Measurements from ENCODE around the gene SIRPB2.

The SIRPB2 gene

DNA sequence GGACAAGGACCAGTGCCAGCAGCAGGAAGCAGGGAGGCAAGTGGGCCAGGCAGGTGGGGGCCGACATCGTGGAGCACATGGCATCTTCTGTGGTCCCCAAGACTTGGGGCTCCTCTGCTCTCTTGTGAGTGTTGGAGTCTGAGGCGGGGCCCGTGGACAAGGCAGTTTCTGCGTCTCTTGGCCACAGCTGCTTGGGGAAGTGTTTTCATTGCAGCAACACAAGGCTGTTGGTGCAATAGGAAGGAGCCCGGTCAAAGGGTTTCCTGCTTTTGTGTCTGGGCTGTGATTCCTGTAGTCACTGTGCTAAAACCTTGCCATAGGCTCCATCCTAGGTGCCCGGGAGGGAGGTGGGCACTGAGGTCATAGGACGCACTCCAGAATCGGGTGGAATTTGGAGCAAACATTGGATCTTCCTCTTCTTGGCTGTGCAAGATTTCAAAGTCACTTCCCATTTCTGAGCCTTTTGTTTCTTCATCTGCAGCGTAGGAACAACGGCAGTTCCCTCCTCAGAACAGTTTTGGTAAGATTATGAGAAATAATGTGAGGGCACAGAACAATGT, at the start of gene SIRPB2:
SIRPB2 (minus strand) TSS at position 140 of the 560 bp plus-strand sequence; CDS start at position 79, 61 bp downstream.
- DNase-seq: no peak

- DNase-seq: no peak
Observed at GRCh38 chr20:1539816-1540419, 48.7 kb upstream of the SIRPB2 start.

DNA sequence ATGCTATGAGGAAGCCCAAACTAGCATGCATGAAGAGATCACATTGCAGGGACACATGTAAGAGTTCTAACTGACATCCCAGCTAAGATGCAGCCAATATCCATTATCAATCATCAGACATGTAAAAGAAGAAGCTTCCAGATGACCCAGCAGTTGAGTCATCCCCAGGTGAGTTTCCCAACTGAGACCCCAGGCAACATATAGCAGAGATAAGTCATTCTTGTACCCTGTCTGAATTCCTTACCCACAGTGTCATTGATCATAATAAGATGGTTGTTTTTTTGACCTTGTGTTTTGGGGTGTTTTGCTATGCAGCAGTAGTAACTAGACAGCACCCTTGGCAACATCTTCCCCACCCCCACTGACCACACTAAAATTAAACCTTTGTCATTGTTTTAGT, 47.4 kb upstream of the SIRPB2 start:
- DNase-seq: no peak

GRCh38 chr20:1537731-1538058, 46.5 kb upstream of the SIRPB2 start:
- DNase-seq: no peak

DNA sequence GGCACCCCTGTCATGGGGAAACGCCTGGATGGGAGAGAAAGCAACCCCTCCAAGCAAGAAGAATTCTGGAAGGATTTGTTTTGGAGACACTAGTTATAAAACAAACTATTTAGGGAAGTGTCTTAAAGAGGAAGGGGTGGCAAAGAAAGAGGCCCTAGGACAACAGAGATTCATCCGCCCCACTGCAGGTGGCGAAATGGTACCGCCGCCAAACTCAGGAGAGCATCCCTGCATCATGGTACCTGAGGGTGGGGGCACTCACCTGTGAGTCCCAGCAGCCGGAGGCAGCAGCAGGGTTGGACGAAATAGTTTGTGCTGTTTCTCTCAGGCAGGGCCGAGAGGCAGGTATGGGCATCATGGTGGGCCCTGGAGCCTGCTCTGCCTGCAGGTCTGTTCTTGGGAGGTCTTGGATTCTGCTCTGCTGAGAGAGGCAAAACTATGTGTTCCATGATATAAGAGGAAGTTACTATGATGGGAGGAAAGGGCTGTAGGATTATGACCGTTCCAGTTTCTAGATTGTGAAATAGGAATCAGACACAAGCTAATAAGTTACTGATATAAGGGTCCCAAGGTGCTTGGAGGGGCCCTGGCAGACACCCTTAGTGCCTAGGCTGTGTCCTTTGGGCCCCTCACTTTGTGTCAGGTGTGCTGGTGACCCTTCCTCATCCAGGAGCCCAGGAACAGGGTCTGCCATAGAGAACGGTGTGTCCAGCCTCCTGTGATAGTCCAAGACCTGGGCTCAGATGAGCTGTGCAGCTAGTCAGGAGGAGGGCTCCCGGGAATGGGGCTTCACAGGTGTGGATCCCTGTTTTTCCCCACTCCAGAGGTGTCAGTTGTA, 45.9 kb upstream of the SIRPB2 start:
- no peak for DNase-seq

GRCh38 chr20:1535420-1536175, 44.4 kb upstream of the SIRPB2 start:
- no peak for DNase-seq

DNA sequence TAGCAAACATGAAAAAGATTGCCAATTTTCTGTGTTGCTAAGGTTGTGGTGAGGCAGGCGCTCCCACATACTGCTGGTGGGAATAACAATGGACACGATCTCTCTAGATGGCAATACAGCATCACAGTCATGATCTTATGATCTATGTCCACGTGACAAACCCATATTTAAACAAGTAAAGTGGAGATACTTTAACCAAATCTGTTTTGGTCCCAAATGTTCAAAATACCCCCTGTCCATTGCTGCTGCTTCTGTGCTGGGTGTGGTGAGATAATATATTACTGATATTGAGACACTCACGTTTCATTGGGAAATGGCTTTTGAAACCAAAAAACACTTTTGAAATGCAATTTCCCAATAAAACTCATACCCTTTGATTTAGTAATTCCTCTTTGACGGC, 43.3 kb upstream of the SIRPB2 start:
- no peak for DNase-seq

DNA sequence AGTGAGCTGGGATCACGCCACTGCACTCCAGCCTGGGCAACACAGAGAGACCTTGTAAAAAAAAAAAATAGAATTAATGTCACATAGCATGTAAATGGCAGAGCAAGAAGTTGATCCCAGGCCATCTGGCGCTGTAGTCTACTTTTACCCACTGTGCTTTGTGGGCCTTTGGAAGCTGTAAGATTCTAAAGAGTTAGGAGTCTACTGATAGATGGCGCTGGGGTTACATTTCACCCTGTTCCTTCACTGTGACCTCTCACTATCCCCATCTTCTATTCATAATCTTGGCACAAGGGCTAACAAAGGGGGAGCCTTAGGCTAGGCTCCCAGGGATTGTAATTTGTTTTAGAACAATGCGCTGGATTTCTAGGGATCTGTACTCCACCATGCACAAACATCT, 41.8 kb upstream of the SIRPB2 start:
- DNase-seq: no peak

DNA sequence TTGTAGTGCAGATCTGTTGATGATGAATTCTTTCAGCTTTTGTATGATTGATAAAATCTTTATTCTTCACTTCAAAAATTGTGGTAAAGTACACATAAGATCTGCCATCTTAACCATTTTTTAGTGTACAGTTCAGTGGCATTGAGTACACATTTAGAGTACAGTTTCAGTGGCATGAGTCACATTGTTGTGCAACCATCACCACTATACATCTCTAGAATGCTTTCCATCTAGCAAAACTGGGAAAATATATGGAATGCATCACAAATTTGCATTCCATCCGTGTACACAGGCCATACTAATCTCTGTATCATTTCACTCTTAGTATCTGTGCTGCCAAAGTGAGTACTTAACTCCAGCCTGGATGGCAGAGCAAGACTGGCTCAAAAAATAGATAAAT, 37.6 kb upstream of the SIRPB2 start:
- DNase-seq: no peak

GRCh38 chr20:1527923-1528322, 36.7 kb upstream of the SIRPB2 start:
- DNase-seq: no peak

DNA sequence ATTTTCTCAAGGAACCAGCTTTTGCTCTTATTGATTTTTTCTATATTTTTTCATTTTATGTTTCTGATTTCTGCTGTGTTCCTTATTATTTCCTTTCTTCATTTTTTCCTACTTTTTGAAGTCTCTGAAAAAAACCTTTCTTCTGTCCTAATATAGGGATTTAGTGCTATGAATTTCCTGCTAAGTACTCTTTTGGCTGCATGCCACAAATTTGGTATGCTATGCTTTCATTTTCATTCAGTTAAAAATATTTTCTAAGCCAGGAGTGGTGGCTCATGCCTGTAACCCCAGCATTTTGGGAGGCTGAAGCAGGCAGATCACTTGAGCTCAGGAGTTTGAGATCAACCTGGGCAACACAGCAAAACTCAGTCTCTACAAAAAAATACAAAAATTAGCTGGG, 35.7 kb upstream of the SIRPB2 start:
- DNase-seq: no peak

- no peak for DNase-seq
Observed at GRCh38 chr20:1526310-1526709, 35.1 kb upstream of the SIRPB2 start.

DNA sequence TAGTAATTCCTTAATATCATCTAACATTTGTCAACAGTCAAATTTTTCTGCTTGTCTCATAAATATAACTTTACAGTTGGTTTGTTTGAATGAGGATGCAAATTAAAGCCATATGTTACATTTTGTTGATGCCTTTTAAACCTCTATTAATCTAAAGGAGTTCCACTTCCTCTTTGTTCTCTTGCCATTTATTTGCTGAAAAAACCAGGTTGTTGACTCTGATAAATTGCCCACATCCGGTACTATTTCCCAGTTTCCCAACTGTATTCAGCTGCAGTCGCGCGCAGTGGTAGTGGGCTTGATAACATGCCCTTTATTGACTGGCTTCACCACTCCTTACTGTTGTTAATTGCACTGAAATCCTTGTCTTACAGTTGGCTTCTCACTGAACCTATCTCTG, 32.8 kb upstream of the SIRPB2 start:
- no peak for DNase-seq

- DNase-seq: no peak
Observed at GRCh38 chr20:1517010-1517409, 25.8 kb upstream of the SIRPB2 start.

GRCh38 chr20:1513801-1514200, 22.6 kb upstream of the SIRPB2 start:
- DNase-seq: no peak

GRCh38 chr20:1509237-1509636, 18.0 kb upstream of the SIRPB2 start:
- DNase-seq: peak; percentile 4

GRCh38 chr20:1508574-1508973, 17.4 kb upstream of the SIRPB2 start:
- DNase-seq: no peak

DNA sequence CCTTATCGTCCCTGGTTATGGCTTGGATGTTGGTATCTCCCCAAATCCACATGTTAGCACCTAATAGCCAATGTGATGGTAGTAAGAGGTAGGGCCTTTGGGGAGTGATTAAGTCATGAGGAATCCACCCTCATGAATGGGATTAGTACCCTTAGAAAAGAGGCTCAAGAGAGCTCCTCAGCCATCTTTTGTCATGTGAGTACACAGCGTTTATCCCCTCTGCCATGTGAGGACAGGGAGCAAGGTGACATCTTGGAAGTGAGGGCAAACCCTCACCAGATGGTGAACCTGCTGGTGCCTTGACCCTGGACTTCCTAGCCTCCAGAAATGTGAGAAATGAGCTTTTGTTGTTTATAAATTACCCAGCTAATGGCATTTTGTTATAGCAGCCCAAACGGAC, 16.1 kb upstream of the SIRPB2 start:
- DNase-seq: no peak

DNA sequence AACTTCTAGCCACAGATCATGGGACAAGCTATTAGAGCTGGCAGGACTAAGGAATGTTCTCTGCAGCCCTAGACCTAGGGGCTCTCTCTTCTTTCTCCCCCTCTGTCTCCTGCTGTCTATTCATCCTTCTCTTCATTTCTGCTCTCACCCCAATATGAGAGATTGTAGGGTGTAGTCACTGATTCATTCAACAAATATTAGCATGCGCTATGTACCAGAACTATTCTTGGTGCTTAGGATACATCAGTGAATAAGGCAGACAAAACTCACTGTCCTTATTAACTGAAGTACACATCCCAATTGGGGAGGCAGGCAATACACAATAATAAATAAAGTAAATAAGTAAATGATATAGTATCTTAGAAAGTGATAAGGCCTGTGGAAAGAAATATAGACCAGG, 14.7 kb upstream of the SIRPB2 start:
- no peak for DNase-seq

GRCh38 chr20:1505361-1505760, 14.1 kb upstream of the SIRPB2 start:
- no peak for DNase-seq

- peak; percentile 65 for DNase-seq
Observed at GRCh38 chr20:1503564-1504227, 12.5 kb upstream of the SIRPB2 start.

DNA sequence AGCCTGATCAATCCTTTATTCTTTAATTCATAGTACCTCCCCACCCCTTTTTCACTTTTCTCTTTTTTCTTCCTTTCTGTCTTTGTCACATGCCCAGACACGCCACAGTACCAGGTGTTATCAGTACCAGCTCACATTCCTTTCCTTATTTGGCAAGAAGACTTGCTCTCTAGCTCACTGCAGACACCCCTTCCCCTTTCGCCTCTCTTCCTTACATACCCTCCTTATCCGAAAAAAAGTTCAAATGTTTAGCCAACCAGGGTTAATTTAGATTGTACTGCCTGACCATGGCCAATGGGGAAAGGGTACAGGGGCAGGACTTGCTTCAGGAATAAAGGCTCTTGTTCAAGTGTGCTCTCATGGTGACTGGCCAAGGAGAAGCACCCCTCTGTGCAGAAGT, 9.3 kb upstream of the SIRPB2 start:
- DNase-seq: no peak

Data from activated T-cell treated with anti-CD3 and anti-CD28 coated beads for 4 hours (primary cell).